Omental fat pad (tissue), 4 donors: ENCODE results near the gene MGAT4A. TPM values are rescaled to one million over a fixed set of nuclear protein-coding genes. Genes with fewer than 3 reads are reported as not detected.

Experiments used
- ATAC-seq: fragments of 150-250 bp; one replicate; pipeline ENCODE4 v1.9.1; 2016; ENCODE audit warnings: mild to moderate bottlenecking, moderate library complexity; ENCODE audit not compliant: low FRiP score
- DNase-seq: peaks from one replicate; pipeline ENCODE4 v3.0.0-alpha.2; 2019; ENCODE audit warnings: low spot score
- total RNA-seq, 4 donors: library from RNA; depleted of rRNA; stranded (reverse); fragments of >200 nt; gene quantifications; one replicate each; pipeline ENCODE4 v1.1.0, GENCODE V29; 2016
- TF ChIP-seq, protein P1 (sequence below), 3 donors: fragments of 450-650 bp; IDR thresholded peaks; one replicate each; pipeline ENCODE4 v1.5.1; 2016 to 2017; ENCODE audit warnings: antibody characterized with exemption in 3 of 3, mild to moderate bottlenecking in 3 of 3, moderate library complexity in 2 of 3

MGAT4A gene
- total RNA-seq, 4 donors from 2014 or later, result 20.1 to 93.7 (median 43.2) TPM

DNA sequence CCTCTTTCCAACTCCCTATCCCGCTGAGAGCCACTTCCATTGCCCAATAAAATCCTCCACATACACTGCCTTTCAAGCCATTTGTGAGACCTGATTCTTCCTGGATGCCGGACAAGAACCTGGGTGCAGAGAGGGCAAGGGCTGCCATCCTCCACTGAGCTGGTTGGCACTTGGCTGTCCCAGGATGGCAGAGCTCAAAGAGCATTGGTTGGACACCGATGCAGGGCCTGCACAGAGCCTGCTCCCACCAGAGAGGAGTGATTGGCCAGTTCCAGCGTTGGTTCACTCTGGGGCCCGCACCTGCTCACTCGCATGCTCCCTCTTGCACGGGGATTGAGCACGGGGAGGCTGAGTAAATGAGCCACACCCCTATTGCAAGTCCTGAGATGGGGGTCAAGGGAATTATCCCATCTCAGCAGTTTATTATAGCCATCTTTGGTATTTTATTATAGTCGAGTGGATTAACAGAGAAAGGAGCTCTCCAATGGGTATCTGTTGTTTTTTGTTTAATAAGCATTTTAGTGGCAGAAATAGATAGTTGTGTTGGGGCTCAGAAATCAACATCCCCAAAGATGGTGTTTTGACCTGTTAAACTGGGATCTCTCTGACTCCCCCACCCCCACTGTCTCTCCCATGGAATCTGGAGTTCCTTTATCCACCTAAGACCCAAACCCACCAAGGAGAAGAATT lies 19.8 kb upstream of the MGAT4A start:
- TF ChIP-seq, protein P1, sequence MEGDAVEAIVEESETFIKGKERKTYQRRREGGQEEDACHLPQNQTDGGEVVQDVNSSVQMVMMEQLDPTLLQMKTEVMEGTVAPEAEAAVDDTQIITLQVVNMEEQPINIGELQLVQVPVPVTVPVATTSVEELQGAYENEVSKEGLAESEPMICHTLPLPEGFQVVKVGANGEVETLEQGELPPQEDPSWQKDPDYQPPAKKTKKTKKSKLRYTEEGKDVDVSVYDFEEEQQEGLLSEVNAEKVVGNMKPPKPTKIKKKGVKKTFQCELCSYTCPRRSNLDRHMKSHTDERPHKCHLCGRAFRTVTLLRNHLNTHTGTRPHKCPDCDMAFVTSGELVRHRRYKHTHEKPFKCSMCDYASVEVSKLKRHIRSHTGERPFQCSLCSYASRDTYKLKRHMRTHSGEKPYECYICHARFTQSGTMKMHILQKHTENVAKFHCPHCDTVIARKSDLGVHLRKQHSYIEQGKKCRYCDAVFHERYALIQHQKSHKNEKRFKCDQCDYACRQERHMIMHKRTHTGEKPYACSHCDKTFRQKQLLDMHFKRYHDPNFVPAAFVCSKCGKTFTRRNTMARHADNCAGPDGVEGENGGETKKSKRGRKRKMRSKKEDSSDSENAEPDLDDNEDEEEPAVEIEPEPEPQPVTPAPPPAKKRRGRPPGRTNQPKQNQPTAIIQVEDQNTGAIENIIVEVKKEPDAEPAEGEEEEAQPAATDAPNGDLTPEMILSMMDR (IDR thresholded peaks at IDR 0.05), result no peak
- DNase-seq, result no peak
- ATAC-seq, result no peak

DNA sequence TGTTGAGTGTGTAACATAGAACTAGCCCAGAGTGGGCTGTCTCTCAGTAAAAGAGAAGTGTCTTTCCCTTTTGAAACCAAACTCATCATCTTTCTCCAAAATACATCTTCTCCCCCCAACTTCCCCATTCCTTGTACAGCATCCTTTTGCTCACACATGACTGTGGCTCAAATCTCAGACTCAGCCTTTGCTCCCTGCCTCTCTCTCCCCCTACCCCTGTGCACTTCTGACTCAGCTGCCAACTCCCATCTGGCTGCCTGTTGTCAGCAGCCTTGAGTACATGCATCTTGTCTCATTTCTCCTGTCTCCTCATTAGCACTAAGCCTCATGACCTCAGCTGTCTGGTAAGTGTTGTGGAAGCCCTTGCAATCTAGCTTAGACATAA lies 18.1 kb upstream of the MGAT4A start:
- no peak for DNase-seq
- peak; percentile 40 for ATAC-seq

GRCh38 chr2:98748292-98749065 lies 17.5 kb upstream of the MGAT4A start:
- TF ChIP-seq, protein P1 (IDR thresholded peaks at IDR 0.05), result no peak
- no peak for DNase-seq
- ATAC-seq, result peak; percentile 5

More for the DNA sequence above, 18.1 kb upstream of the MGAT4A start:
- TF ChIP-seq, protein P1 (IDR thresholded peaks at IDR 0.05), result no peak

DNA sequence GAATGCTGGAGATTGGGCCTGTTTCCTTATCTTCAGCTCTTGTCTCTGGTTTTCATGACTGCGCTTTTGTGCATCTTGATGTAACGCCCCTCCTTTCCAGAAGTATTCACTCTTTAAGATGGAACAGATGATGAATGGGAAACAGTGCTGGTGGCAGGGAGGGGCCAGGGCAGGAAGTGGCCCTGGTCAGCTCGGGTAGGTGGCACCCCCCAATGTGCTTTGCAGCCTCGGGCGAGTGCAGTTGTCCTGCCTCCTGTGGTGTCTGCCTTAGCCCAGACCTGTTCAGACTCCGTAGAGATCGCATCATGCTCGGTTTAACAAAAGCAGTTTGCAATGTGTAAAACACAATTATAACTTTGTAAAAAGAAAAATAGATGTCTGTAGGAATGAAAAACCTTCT lies 17.0 kb upstream of the MGAT4A start:
- DNase-seq, result no peak
- ATAC-seq, result no peak
- TF ChIP-seq, protein P1 (IDR thresholded peaks at IDR 0.05), result no peak

DNA sequence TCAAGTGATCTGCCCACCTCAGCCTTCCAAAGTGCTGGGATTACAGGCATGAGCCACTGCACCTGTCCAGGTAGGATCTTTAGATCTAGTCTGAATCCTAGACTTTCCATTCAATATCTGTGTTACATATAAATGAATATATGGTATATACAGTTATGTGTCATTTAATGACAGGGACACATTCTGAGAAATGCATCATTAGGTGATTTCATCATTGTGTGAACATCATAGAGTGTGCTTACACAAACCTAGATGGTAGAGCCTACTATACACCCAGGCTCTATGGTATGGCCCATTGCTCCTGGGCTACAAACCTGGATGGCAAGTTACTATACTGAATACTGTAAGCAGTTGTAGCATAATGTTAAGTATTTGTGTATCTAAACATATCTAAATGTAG lies 15.5 kb upstream of the MGAT4A start:
- TF ChIP-seq, protein P1 (IDR thresholded peaks at IDR 0.05), result no peak
- ATAC-seq (no peak), DNase-seq (no peak)

DNA sequence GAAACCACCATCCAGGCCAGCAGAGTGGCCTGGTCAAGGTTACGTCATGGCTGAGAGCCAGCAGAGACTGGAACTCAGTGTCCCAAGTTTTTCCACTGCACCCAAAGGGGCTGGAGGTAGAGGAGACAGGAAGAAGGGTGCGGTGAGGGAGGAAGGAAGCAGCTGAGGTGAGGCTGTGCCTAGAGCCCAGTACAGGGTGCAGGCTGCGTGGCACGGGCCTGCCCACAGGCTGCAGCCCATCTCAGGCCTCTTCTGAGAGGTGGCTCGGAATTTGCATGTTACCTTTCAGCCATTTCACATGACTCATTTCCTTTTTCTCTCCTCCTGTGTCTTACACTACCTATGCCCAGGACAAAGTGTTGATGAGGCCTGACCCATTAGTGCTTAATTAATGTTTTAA lies 13.7 kb upstream of the MGAT4A start:
- DNase-seq (no peak), ATAC-seq (no peak)
- TF ChIP-seq, protein P1 (IDR thresholded peaks at IDR 0.05), result no peak

DNA sequence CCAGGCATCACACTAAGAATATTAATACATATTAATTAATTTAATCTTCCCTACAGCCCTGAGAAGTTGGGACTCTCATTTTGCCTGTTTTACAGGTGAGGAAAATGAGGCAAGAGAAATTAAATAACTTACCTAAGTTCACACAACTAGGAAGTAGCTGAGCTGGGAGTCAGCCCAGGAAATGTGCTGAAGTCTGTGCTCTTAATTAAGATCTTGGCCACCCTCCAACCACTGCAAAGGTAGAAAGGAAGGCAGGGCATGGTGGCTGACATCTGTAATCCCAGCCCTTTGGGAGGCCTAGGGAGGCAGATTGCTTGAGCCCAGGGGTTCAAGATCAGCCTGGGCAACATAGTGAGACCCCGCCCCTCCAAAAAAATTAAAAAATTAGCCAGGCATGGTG lies 12.9 kb upstream of the MGAT4A start:
- ATAC-seq (no peak), DNase-seq (no peak)
- TF ChIP-seq, protein P1 (IDR thresholded peaks at IDR 0.05), result no peak
